ENCODE measurements around the gene REPS2. TPM values are rescaled to one million over a fixed set of nuclear protein-coding genes. Genes with fewer than 3 reads are reported as not detected.
"Not testable (repeated sequence)": the region's sequence is repeated elsewhere in the genome, so short reads cannot be mapped to it uniquely, and the experiment has no call there.

REPS2 gene
- total RNA-seq, 1 donor from 2014 or later = 10.4 TPM

GRCh38 chrX:16962661-16963060 is 16.2 kb downstream of the REPS2 start:
- DNase-seq (ENCODE audit: extremely low read depth, low read depth, low spot score) = not testable (repeated sequence)

- no peak for DNase-seq (ENCODE audit: extremely low read depth, low read depth, low spot score)
Measured at GRCh38 chrX:16963216-16963615, 16.8 kb downstream of the REPS2 start.

- DNase-seq (ENCODE audit: extremely low read depth, low read depth, low spot score) = not testable (repeated sequence)
Measured at GRCh38 chrX:16964976-16965375, 18.5 kb downstream of the REPS2 start.

DNA sequence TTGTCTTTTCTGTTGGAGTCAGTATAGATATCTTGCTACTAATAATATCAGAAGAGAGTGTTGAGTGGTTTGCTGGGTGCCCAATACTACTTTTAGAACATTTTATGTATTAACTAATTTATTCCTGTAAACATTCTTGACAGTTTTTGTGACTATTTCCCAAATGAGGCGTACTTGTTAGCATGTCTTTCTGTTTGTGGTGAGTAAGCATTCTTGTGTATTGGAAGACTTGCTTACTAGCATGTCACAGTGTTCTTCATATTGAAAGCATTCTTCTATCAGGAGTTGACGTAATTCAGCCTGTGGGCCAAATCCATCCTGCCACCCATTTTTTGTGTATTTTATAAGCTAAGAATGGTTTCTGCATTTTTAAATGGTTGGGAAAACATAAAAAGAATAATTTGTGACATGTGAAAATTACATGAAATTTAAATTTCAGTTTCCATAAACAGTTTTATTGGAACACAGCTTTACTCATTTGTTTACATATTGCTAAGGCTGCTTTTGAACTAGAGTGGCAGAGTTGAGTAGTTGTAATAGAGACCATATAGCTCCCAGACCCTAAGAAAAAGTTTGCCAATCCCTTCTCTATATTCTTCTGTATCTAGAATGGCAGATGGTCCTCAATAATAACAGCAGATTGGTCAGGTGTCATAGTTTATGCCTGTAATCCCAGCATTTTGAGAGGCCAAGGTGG is 20.4 kb downstream of the REPS2 start:
- no peak for DNase-seq (ENCODE audit: extremely low read depth, low read depth, low spot score)

GRCh38 chrX:16968753-16969152 is 22.3 kb downstream of the REPS2 start:
- DNase-seq (ENCODE audit: extremely low read depth, low read depth, low spot score) = not testable (repeated sequence)

DNA sequence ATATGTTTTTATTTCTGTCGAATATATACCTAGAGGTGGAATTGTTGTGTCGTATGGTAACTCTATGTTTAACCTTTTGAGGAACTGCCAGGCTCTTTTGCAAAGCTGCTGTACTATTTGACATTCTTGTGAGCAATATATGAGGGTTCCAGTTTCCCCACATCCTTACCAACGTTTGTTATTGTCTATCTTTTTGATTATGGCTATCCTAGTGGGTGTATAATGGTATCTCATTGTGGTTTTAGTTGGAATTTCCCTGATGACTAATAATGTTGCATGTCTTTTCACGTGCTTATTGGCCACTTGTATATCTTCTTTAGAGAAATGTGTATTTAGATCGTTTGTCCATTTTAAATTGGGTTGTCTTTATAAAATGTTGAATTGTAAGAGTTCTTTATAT is 24.5 kb downstream of the REPS2 start:
- no peak for DNase-seq (ENCODE audit: extremely low read depth, low read depth, low spot score)

- no peak for DNase-seq (ENCODE audit: extremely low read depth, low read depth, low spot score)
Measured at GRCh38 chrX:16971694-16972093, 25.2 kb downstream of the REPS2 start.

DNA sequence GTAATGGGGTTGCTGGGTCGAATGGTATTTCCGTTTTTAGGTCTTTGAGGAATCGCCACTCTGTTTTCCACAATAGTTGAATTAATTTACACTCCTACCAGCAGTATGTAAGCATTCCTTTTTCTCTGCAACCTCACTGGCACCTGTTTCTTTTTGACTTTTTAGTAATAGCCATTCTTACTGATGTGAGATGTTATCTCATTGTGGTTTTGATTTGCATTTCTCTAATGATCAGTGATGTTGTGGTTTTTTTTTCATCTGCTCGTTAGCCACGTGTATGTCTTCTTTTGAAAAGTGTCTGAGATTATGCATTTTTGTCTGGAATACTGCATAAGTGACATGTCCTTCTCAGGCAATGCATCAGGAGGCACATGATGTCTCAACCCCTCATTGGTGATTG is 28.8 kb downstream of the REPS2 start:
- no peak for DNase-seq (ENCODE audit: extremely low read depth, low read depth, low spot score)

- no peak for DNase-seq (ENCODE audit: extremely low read depth, low read depth, low spot score)
Measured at GRCh38 chrX:16977771-16978170, 31.3 kb downstream of the REPS2 start.

GRCh38 chrX:16978193-16978984 is 31.9 kb downstream of the REPS2 start:
- DNase-seq (ENCODE audit: extremely low read depth, low read depth, low spot score) = no peak

DNA sequence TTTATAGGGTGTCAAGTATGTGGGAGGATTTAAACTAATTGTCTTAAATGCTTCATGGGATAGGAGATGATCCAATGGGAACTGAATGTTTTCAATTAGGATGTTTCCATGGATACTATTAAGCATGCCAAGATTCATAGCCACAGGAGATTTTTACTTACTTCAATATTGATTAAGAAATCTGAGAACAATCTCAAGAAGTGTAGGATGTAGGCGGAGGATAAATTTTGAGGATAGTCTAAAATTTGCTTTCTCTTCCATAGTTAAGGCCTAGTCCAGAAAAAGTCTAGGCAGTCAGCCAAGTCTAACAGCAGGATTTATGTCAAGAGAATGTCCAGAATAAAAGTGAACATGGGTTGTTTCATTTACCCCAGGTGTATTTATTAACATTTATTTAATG is 32.8 kb downstream of the REPS2 start:
- DNase-seq (ENCODE audit: extremely low read depth, low read depth, low spot score) = no peak

GRCh38 chrX:16981209-16981608 is 34.8 kb downstream of the REPS2 start:
- no peak for DNase-seq (ENCODE audit: extremely low read depth, low read depth, low spot score)

GRCh38 chrX:16981980-16982379 is 35.5 kb downstream of the REPS2 start:
- no peak for DNase-seq (ENCODE audit: extremely low read depth, low read depth, low spot score)

GRCh38 chrX:16983051-16983450 is 36.6 kb downstream of the REPS2 start:
- DNase-seq (ENCODE audit: extremely low read depth, low read depth, low spot score) = no peak

DNA sequence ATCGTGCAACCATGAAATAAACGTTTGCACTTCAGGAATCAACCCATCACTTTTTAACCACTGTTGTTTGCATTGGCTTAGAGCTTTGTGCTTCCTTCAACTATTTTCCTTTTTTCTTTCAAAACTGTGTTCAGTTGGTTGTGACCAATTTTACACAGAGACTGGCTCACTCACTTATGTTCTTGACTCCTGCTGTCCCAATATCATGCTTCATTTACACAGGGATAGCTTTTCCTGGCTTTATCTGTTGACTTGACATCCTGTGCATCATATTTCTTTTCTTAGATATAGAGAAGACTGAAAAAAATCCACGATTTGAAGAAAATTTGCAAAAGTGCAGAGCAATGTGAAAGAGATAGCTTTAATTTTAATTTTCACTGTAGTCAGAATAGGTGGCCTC is 38.8 kb downstream of the REPS2 start:
- DNase-seq (ENCODE audit: extremely low read depth, low read depth, low spot score) = no peak

GRCh38 chrX:16986169-16986568 is 39.7 kb downstream of the REPS2 start:
- no peak for DNase-seq (ENCODE audit: extremely low read depth, low read depth, low spot score)

DNA sequence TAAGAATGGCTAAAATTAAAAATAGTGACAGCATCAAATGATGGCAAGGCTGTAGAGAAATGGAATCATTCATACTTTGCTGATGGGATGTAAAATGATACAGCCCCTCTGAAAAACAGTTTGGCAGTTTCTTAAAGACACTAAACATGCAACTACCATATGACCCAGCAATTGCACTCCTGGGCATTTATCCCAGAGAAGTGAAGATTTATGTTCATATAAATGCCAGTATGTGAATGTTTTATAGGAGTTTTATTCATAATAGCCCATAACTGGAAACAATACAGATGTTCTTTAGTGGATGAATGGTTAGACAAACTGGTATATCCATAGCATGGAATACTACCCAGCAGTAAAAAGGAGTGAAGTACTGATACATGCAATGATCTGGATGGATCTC is 43.3 kb downstream of the REPS2 start:
- no peak for DNase-seq (ENCODE audit: extremely low read depth, low read depth, low spot score)

- DNase-seq (ENCODE audit: extremely low read depth, low read depth, low spot score) = no peak
Measured at GRCh38 chrX:16990839-16991238, 44.4 kb downstream of the REPS2 start.

DNA sequence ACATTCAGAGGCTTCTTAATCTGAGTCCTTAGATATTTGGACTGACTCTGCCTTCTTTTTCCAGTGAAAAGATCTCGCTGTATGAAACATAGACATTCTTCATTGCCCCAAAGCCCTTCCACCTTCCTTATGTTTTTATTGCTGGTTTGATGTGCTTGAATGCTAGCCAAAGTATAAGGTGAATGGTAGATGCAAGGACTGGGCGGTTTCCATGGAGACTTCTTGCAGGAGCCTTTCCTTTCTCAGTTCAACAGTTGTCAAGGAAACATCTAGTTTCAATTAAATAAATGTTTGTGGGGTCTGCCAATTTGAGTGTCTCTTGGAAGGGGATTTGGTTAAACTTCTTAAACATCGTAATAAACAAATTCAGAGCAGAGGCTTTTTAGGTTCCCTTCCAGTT is 46.0 kb downstream of the REPS2 start:
- DNase-seq (ENCODE audit: extremely low read depth, low read depth, low spot score) = no peak

DNA sequence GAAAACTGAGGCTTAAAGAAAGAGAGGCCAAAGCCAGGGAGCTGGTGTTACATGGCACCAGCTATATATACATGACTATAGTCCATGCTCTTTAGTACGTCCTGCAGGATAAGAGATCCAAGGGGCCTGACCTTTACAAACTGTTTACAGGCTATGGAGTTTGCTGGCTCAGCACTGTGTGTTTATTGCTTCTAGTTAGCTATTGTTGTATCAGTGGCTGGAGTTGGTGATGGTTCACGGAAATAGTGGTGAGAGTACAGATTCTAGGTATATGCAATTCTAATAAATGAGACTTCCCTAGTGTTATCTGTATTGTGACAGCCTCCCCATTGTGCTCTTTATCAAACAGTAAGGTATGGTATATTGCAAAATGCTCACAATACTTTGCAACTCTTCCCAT is 46.5 kb downstream of the REPS2 start:
- no peak for DNase-seq (ENCODE audit: extremely low read depth, low read depth, low spot score)

DNA sequence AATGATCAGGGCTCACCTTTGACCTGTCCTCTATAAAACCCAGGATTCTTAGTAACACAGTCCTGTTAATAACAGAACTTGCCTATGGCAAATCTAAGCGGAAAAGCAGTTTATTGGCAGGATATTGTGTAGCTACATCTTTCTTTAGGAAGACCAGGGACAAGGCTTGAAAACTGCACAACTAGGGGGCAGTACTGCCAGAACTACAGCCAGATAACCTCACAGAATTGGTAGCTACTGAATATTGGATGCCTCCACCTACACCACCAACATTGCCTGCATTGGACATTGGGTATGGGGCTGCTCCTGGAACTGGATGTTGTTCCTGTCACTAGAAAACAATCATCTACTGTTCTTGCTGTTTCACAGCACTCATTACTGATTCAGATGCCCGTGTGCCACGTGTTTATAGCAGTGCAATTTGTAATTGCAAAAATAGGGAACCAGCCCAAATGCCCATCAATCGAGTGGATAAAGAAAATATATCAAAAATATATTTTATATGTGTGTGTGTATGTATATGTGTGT is 47.4 kb downstream of the REPS2 start:
- no peak for DNase-seq (ENCODE audit: extremely low read depth, low read depth, low spot score)

DNA sequence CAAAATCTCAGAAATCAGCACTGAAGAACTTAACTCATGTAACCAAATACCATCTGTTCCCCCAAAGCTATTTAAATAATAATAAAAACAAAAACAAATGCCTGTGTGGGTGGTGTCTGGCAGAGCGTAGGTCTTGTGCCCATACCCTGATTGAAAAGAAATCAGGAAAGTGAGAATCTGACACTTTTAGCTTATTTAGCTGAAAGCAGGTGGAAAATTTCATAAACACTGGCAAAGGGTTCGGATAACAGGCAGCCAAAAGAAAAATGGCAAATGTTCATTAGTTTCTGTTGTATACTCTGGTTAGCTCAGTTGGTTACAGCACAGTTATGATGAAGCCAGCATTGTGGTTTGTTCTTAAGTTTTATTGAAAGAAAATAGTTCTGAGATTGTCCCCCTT is 48.3 kb downstream of the REPS2 start:
- no peak for DNase-seq (ENCODE audit: extremely low read depth, low read depth, low spot score)

Measured in glomerular endothelial cell (primary cell).